Upper lobe of left lung (tissue), 6 donors: Measurements from ENCODE around the gene PALM3. TPM values are rescaled to one million over a fixed set of nuclear protein-coding genes. Genes with fewer than 3 reads are reported as not detected.
A peak's percentile ranks its signal among the peaks of the same experiment; 100 is the strongest.

Source experiments
- ATAC-seq, 2 donors: fragments of 200-7000 bp; cut with Tn5 transposase; one replicate each; pipeline ENCODE4 v1.9.1; 2022; ENCODE audit warnings: mild to moderate bottlenecking in 2 of 2, moderate library complexity in 2 of 2; ENCODE audit not compliant: low FRiP score in 2 of 2
- DNase-seq, 2 donors: peaks; one replicate each; pipeline ENCODE4 v3.0.0-alpha.2; 2019 to 2020
- H3K27ac ChIP-seq, 4 donors: fragments of 200-600 bp; sonication (generic); one replicate each; pipeline ENCODE4 v1.5.1; 2016 to 2019
- H3K27me3 ChIP-seq, 4 donors: fragments of 200-600 bp; sonication (generic); one replicate each; pipeline ENCODE4 v1.5.1; 2017 to 2019
- H3K36me3 ChIP-seq, 4 donors: fragments of 200-600 bp; sonication (generic); one replicate each; pipeline ENCODE4 v1.5.1; 2016 to 2019
- H3K4me1 ChIP-seq, 4 donors: fragments of 200-600 bp; sonication (generic); one replicate each; pipeline ENCODE4 v1.5.1; 2018 to 2019
- H3K4me3 ChIP-seq, 4 donors: fragments of 200-600 bp; sonication (generic); one replicate each; pipeline ENCODE4 v1.5.1; 2017 to 2019; ENCODE audit warnings: mild to moderate bottlenecking in 2 of 4, moderate library complexity in 1 of 4
- H3K9me3 ChIP-seq, 4 donors: fragments of 200-600 bp; sonication (generic); one replicate each; pipeline ENCODE4 v1.5.1; 2018 to 2019
- EP300 ChIP-seq, 4 donors: sonication (generic); formaldehyde crosslinking; IDR thresholded peaks; one replicate each; pipeline ENCODE4 v1.5.1; 2017; ENCODE audit warnings: antibody characterized with exemption in 4 of 4, control low read depth in 2 of 4
- POLR2A ChIP-seq, 4 donors: fragments of 450-650 bp; IDR thresholded peaks; one replicate each; pipeline ENCODE4 v1.5.1; 2016 to 2017; ENCODE audit warnings: antibody characterized with exemption in 4 of 4, mild to moderate bottlenecking in 2 of 4
- POLR2AphosphoS5 ChIP-seq, 2 donors: sonication (generic); formaldehyde crosslinking; IDR thresholded peaks; one replicate each; pipeline ENCODE4 v1.5.1; 2017; ENCODE audit warnings: antibody characterized with exemption in 2 of 2
- WGBS, 2 donors: methylation state at CpG; one replicate each; pipeline ENCODE4 v1.1.5; 2017 to 2018; 5-methylcytosine and 5-hydroxymethylcytosine counted together
- total RNA-seq, 6 donors: library from RNA; depleted of rRNA in 4 of 6; stranded (reverse); fragments of >200 nt in 4 of 6; gene quantifications; one replicate each; pipeline versions ENCODE4 v1.1.0 to v1.2.1, GENCODE V29; 2016 to 2021
- TF ChIP-seq, protein P1 (sequence below), 6 experiments: fragments of 450-650 bp in 4 of 6; fragments of 200-600 bp in 2 of 6; sonication (generic) in 2 of 6; IDR thresholded peaks; one replicate each; pipeline ENCODE4 v1.5.1; 2016 to 2019; ENCODE audit warnings: antibody characterized with exemption in 6 of 6
- donor health status: DM: no; HTN: no; CAD: no; lungs with moderate emphysema.
- donor health status: DM: no; HTN: yes; CAD: no; lungs with severe emphysema.

PALM3 gene
- total RNA-seq, 6 donors from 2014 or later: 0.15 to 123 (median 11.0) TPM

DNA sequence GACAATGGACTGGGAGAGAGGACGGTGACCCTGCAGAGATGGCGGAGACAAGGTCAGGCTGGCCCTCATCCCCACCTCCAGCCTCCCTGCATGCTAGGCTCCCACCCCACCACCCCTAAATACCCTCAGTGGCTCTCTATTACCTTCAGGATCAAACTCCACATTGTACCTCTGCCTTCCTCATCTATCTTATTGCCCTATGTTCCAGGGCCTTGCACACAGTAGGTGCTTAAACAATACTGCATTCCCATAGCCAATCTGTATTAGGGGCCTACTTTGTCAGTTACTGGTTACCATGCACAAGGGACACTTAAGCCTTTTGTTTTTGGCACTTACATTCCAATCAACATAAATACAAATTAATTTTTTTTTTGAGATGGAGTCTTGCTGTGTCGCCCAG, 6.5 kb downstream of the PALM3 start:
- WGBS, 2 donors: 86 to 96% methylated on average over 3 of the region's 3 CpGs
- Histone ChIP-seq H3K27me3 (peaks cover 0 to 20% (median 2%) of the 10 kb centered on the region in 4 donors), H3K36me3 (peaks cover 0 to 15% (median 10%) of the 10 kb centered on the region in 4 donors), H3K4me1 (peaks cover 10 to 21% (median 17%) of the 10 kb centered on the region in 4 donors), H3K9me3 (no peaks in the 10 kb centered on the region), H3K27ac (no peak overlapping the region), H3K4me3 (no peak overlapping the region)
- TF ChIP-seq POLR2A (IDR thresholded peaks at IDR 0.05): no peak
- TF ChIP-seq EP300 (IDR thresholded peaks at IDR 0.05): no peak
- no peak for TF ChIP-seq POLR2AphosphoS5 (IDR thresholded peaks at IDR 0.05)
- TF ChIP-seq, protein P1, sequence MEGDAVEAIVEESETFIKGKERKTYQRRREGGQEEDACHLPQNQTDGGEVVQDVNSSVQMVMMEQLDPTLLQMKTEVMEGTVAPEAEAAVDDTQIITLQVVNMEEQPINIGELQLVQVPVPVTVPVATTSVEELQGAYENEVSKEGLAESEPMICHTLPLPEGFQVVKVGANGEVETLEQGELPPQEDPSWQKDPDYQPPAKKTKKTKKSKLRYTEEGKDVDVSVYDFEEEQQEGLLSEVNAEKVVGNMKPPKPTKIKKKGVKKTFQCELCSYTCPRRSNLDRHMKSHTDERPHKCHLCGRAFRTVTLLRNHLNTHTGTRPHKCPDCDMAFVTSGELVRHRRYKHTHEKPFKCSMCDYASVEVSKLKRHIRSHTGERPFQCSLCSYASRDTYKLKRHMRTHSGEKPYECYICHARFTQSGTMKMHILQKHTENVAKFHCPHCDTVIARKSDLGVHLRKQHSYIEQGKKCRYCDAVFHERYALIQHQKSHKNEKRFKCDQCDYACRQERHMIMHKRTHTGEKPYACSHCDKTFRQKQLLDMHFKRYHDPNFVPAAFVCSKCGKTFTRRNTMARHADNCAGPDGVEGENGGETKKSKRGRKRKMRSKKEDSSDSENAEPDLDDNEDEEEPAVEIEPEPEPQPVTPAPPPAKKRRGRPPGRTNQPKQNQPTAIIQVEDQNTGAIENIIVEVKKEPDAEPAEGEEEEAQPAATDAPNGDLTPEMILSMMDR (IDR thresholded peaks at IDR 0.05): no peak
- DNase-seq (no peak), ATAC-seq (no peak)

DNA sequence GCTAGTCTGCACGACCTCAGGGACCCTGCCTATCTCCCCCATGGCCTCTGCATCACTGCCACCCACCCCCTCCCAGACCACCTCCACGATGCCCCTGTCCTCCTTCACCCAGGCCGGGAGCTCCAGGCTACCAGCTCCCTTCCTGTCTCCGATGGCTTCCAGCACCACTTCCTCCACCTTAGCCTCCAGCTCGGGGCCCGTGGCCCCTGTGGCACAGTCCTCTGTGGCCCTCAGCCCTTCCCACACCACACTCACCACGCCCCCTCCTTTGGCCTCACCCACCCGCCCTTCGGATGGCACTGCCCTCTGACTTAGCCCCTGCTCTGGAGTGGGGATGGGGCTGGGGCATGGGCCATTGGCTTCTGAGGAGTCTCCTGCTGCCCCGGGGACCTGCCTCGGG, 7.2 kb downstream of the PALM3 start:
- TF ChIP-seq POLR2AphosphoS5 (IDR thresholded peaks at IDR 0.05): no peak
- no peak for ATAC-seq

DNA sequence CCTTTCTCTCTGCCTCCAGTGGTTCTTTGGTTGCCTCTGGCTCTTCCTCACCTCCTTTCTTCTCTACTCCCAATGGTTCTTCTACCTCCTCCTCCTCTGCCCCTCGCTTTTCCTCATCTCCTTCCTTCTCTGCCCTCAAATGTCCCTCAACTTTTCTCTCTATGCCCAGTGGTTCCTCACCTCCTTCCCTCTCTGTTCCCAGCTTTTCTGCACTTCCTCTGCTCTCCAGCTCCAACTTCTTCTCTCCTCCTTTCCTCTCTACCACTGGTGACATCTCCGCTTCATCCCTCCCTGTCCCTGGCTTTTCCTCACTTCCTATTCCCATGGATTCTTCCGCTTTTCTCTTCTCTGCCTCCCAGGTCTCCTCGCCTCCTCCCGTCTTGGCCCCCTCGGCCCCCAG, 7.8 kb downstream of the PALM3 start:
- no peak for DNase-seq
- peaks cover 0 to 21% (median 11%) of the 10 kb centered on the region in 4 donors for H3K36me3 ChIP-seq
- H3K9me3 ChIP-seq: no peaks in the 10 kb centered on the region
- peaks cover 0 to 20% (median 2%) of the 10 kb centered on the region in 4 donors for H3K27me3 ChIP-seq
- no peak for TF ChIP-seq POLR2AphosphoS5 (IDR thresholded peaks at IDR 0.05)
- TF ChIP-seq EP300 (IDR thresholded peaks at IDR 0.05): no peak
- TF ChIP-seq POLR2A (IDR thresholded peaks at IDR 0.05): no peak
- TF ChIP-seq, protein P1 (IDR thresholded peaks at IDR 0.05): no peak
- no peak overlapping the region for H3K4me3 ChIP-seq
- no peak for ATAC-seq
- 77 to 79% methylated on average over 6 of the region's 6 CpGs for WGBS, 2 donors
- peaks cover 10 to 19% (median 16%) of the 10 kb centered on the region in 4 donors for H3K4me1 ChIP-seq
- no peak overlapping the region for H3K27ac ChIP-seq

More for the DNA sequence above, 7.2 kb downstream of the PALM3 start:
- peaks cover 10 to 19% (median 17%) of the 10 kb centered on the region in 4 donors for H3K4me1 ChIP-seq
- no peak overlapping the region for H3K27ac ChIP-seq
- H3K4me3 ChIP-seq: no peak overlapping the region
- peaks cover 0 to 19% (median 10%) of the 10 kb centered on the region in 4 donors for H3K36me3 ChIP-seq
- DNase-seq: no peak
- no peaks in the 10 kb centered on the region for H3K9me3 ChIP-seq
- 52 to 57% methylated on average over 7 to 11 of the region's 11 CpGs for WGBS, 2 donors
- peaks cover 0 to 20% (median 2%) of the 10 kb centered on the region in 4 donors for H3K27me3 ChIP-seq

DNA sequence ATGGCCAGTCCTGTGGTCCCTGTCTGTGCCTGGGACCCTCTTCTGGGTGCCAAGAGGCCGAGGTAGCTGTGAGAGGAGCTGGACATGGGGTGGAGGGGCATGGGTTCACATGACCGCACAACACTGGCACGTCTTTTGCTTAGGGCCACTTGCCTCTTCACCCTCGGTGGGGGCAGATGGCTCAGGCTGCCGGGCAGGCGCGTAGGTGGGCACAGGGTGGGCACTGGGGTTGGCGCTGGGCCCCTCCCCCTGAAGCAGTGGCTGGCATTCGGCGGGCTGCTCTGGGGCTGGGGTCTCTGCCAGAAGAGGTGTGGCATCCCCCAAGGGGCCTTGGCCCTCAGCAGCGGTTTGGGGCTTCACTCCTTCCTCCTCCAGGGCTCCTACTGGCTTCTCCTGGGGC, 8.4 kb downstream of the PALM3 start:
- TF ChIP-seq EP300 (IDR thresholded peaks at IDR 0.05) (no peak), POLR2A (IDR thresholded peaks at IDR 0.05) (peak in 1 of 4 donors; percentile 12)
- Histone ChIP-seq H3K4me1 (peaks cover 10 to 14% (median 14%) of the 10 kb centered on the region in 4 donors), H3K36me3 (peaks cover 0 to 23% (median 12%) of the 10 kb centered on the region in 4 donors), H3K27me3 (peaks cover 0 to 14% (median 2%) of the 10 kb centered on the region in 4 donors), H3K4me3 (no peak overlapping the region), H3K9me3 (no peaks in the 10 kb centered on the region), H3K27ac (no peak overlapping the region)
- ATAC-seq: peak in 1 of 2 donors; percentile 8
- DNase-seq: peak in 1 of 2 donors; percentile 76
- 87 to 98% methylated on average over 5 of the region's 11 CpGs for WGBS, 2 donors

DNA sequence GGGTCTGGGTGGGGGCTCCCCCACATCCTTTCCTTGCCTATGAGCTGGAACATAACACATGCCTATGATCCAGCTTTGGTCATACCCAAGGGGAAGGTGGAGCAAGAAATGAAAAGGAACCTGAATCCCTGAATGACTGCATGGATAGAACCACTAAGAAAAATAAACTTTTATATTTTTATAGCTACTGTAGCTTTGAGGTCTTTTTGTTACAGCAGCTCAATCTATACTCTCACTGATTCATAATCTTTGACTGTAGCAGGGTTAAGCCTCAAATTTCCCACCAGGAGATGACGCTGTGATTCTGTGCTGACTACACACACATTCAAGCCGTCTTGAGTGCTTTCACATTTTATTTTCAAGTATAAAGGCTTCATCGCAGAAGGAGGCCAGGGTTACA, 8.8 kb downstream of the PALM3 start:
- 87 to 93% methylated on average over 3 of the region's 3 CpGs for WGBS, 2 donors
- Histone ChIP-seq H3K27ac (no peak overlapping the region), H3K4me3 (no peak overlapping the region), H3K4me1 (peaks cover 10 to 13% (median 11%) of the 10 kb centered on the region in 4 donors), H3K27me3 (peaks cover 0 to 10% (median 2%) of the 10 kb centered on the region in 4 donors), H3K9me3 (no peaks in the 10 kb centered on the region), H3K36me3 (peaks cover 0 to 23% (median 12%) of the 10 kb centered on the region in 4 donors)
- TF ChIP-seq POLR2A (IDR thresholded peaks at IDR 0.05) (no peak), EP300 (IDR thresholded peaks at IDR 0.05) (no peak), POLR2AphosphoS5 (IDR thresholded peaks at IDR 0.05) (no peak)
- TF ChIP-seq, protein P1 (IDR thresholded peaks at IDR 0.05): no peak
- DNase-seq (no peak), ATAC-seq (no peak)

DNA sequence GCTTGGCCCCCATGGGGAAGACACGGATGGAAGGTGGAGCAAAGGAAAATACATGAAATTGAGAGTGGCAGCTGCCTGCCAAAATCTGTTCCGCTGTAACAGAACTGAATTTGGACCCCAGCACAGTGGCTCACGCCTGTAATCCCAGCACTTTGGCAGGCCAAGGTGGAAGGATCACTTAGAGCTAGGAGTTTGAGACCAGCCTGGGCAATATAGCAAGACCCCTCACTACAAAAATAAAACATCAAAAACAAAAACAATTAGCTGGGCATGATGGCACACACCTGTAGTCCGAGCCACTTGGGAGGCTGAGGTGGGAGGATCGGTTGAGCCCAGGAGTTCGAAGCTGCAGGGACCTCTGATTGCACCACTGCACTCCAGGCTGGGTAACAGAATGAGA, 9.4 kb downstream of the PALM3 start:
- peaks cover 0 to 5% (median 0%) of the 10 kb centered on the region in 4 donors for H3K27me3 ChIP-seq
- no peaks in the 10 kb centered on the region for H3K9me3 ChIP-seq
- H3K36me3 ChIP-seq: peaks cover 0 to 23% (median 12%) of the 10 kb centered on the region in 4 donors
- TF ChIP-seq POLR2AphosphoS5 (IDR thresholded peaks at IDR 0.05) (no peak), POLR2A (IDR thresholded peaks at IDR 0.05) (no peak), EP300 (IDR thresholded peaks at IDR 0.05) (no peak)
- TF ChIP-seq, protein P1 (IDR thresholded peaks at IDR 0.05): no peak
- no peak overlapping the region for H3K27ac ChIP-seq
- peaks cover 6 to 7% (median 6%) of the 10 kb centered on the region in 4 donors for H3K4me1 ChIP-seq
- no peak overlapping the region for H3K4me3 ChIP-seq
- whole genome bisulfite sequencing, 2 donors: 92 to 95% methylated on average over 6 of the region's 6 CpGs
- DNase-seq (no peak), ATAC-seq (no peak)
